Measurements from ENCODE around the gene KMT5B. TPM values are rescaled to one million over a fixed set of nuclear protein-coding genes. Genes with fewer than 3 reads are reported as not detected.

KMT5B gene
- polyA plus RNA-seq, 3 donors, result 12.2 to 22.0 (median 19.5) TPM

GRCh38 chr11:68216171-68216938, 3.3 kb upstream of the KMT5B start:
- Histone ChIP-seq H3K4me1 (ENCODE audit: control insufficient read depth in 1 of 2, insufficient read depth in 2 of 2, low read length in 2 of 2) (peaks cover 22 to 26% of the 10 kb centered on the region in 2 donors), H3K9ac (ENCODE audit: insufficient read depth, low read length, poor library complexity, severe bottlenecking) (no peak overlapping the region), H3K36me3 (replicated peaks in 1 of 2; ENCODE audit: control insufficient read depth in 1 of 2, insufficient read depth in 2 of 2, low read length in 2 of 2) (no peaks in the 10 kb centered on the region), H4K20me1 (ENCODE audit: insufficient read depth, low read length) (peaks cover 12% of the 10 kb centered on the region), H2AFZ (ENCODE audit: insufficient read depth, low read depth, low read length, poor library complexity, severe bottlenecking) (no peak overlapping the region), H3K27ac (ENCODE audit: low read depth in 1 of 2, low read length in 2 of 2) (no peak overlapping the region), H3K79me2 (ENCODE audit: insufficient read depth, low read length) (peaks cover 16% of the 10 kb centered on the region), H3K4me2 (replicated peaks; ENCODE audit: extremely low read depth, low read length, poor library complexity, severe bottlenecking) (no peak overlapping the region), H3K4me3 (replicated peaks in 1 of 3; ENCODE audit: low read depth in 2 of 3, low read length in 3 of 3) (no peak overlapping the region), H3K9me3 (replicated peaks in 1 of 2; ENCODE audit: control insufficient read depth in 1 of 2, insufficient read depth in 1 of 2, low read length in 2 of 2) (no peaks in the 10 kb centered on the region), H3K27me3 (ENCODE audit: control insufficient read depth in 2 of 2, insufficient read depth in 2 of 2, low read length in 2 of 2) (peaks cover 0 to 18% of the 10 kb centered on the region in 2 donors)
- peaks cover 0 to 2% (median 0%) of the 10 kb centered on the region in 7 donors for H3K9me3 Mint-ChIP-seq
- TF ChIP-seq, protein P1, sequence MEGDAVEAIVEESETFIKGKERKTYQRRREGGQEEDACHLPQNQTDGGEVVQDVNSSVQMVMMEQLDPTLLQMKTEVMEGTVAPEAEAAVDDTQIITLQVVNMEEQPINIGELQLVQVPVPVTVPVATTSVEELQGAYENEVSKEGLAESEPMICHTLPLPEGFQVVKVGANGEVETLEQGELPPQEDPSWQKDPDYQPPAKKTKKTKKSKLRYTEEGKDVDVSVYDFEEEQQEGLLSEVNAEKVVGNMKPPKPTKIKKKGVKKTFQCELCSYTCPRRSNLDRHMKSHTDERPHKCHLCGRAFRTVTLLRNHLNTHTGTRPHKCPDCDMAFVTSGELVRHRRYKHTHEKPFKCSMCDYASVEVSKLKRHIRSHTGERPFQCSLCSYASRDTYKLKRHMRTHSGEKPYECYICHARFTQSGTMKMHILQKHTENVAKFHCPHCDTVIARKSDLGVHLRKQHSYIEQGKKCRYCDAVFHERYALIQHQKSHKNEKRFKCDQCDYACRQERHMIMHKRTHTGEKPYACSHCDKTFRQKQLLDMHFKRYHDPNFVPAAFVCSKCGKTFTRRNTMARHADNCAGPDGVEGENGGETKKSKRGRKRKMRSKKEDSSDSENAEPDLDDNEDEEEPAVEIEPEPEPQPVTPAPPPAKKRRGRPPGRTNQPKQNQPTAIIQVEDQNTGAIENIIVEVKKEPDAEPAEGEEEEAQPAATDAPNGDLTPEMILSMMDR (IDR thresholded peaks at IDR 0.05), result no peak
- H3K27ac Mint-ChIP-seq, result no peak overlapping the region
- peaks cover 19 to 31% (median 28%) of the 10 kb centered on the region in 3 donors for H3K27me3 Mint-ChIP-seq (ENCODE audit: low read depth in 3 of 3)
- H3K4me1 Mint-ChIP-seq, result peaks cover 26% of the 10 kb centered on the region
- intact Hi-C loops (cut with micrococcal nuclease), result loop anchor here in 1 of 2 donors (10.0 kb wide), 2 partner anchors 92 to 212 kb away; partner anchors contain the start of genes CHKA and UNC93B1
- H3K4me3 Mint-ChIP-seq, result no peak overlapping the region
- no peaks in the 10 kb centered on the region for H3K36me3 Mint-ChIP-seq
- 92% methylated on average over 21 of the region's 22 CpGs for WGBS (ENCODE audit: insufficient coverage)
- no peak for DNase-seq

GRCh38 chr11:68215524-68216170, 2.6 kb upstream of the KMT5B start:
- Histone ChIP-seq H3K27me3 (ENCODE audit: control insufficient read depth in 2 of 2, insufficient read depth in 2 of 2, low read length in 2 of 2) (peaks cover 0 to 18% of the 10 kb centered on the region in 2 donors), H3K79me2 (ENCODE audit: insufficient read depth, low read length) (peaks cover 23% of the 10 kb centered on the region), H3K36me3 (replicated peaks in 1 of 2; ENCODE audit: control insufficient read depth in 1 of 2, insufficient read depth in 2 of 2, low read length in 2 of 2) (no peaks in the 10 kb centered on the region), H3K4me1 (ENCODE audit: control insufficient read depth in 1 of 2, insufficient read depth in 2 of 2, low read length in 2 of 2) (peaks cover 28 to 34% of the 10 kb centered on the region in 2 donors), H3K4me2 (replicated peaks; ENCODE audit: extremely low read depth, low read length, poor library complexity, severe bottlenecking) (no peak overlapping the region), H3K9ac (ENCODE audit: insufficient read depth, low read length, poor library complexity, severe bottlenecking) (no peak overlapping the region), H4K20me1 (ENCODE audit: insufficient read depth, low read length) (peaks cover 19% of the 10 kb centered on the region), H2AFZ (ENCODE audit: insufficient read depth, low read depth, low read length, poor library complexity, severe bottlenecking) (no peak overlapping the region), H3K9me3 (replicated peaks in 1 of 2; ENCODE audit: control insufficient read depth in 1 of 2, insufficient read depth in 1 of 2, low read length in 2 of 2) (no peaks in the 10 kb centered on the region), H3K4me3 (replicated peaks in 1 of 3; ENCODE audit: low read depth in 2 of 3, low read length in 3 of 3) (no peak overlapping the region), H3K27ac (ENCODE audit: low read depth in 1 of 2, low read length in 2 of 2) (no peak overlapping the region)
- peaks cover 19 to 31% (median 25%) of the 10 kb centered on the region in 3 donors for H3K27me3 Mint-ChIP-seq (ENCODE audit: low read depth in 3 of 3)
- peak overlapping the region in 1 of 2 donors; percentile 85 for H3K4me3 Mint-ChIP-seq
- H3K27ac Mint-ChIP-seq, result peak overlapping the region in 1 of 7 donors; percentile 40
- 92% methylated on average over 4 of the region's 6 CpGs for WGBS (ENCODE audit: insufficient coverage)
- H3K36me3 Mint-ChIP-seq, result no peaks in the 10 kb centered on the region
- TF ChIP-seq, protein P1 (IDR thresholded peaks at IDR 0.05), result no peak
- peaks cover 0 to 2% (median 0%) of the 10 kb centered on the region in 7 donors for H3K9me3 Mint-ChIP-seq
- intact Hi-C loops (cut with micrococcal nuclease), result loop anchor here in 1 of 2 donors (10.0 kb wide), 2 partner anchors 91 to 211 kb away; partner anchors contain the start of genes CHKA and UNC93B1
- DNase-seq, result no peak
- H3K4me1 Mint-ChIP-seq, result peaks cover 33% of the 10 kb centered on the region
